ENCODE measurements around the gene HK1. TPM values are rescaled to one million over a fixed set of nuclear protein-coding genes. Genes with fewer than 3 reads are reported as not detected.

HK1 gene
- total and polyA plus RNA-seq, 2 of the 4 experiments (the other 2 are of a cell fraction) = 53.7 to 90.5 TPM

DNA sequence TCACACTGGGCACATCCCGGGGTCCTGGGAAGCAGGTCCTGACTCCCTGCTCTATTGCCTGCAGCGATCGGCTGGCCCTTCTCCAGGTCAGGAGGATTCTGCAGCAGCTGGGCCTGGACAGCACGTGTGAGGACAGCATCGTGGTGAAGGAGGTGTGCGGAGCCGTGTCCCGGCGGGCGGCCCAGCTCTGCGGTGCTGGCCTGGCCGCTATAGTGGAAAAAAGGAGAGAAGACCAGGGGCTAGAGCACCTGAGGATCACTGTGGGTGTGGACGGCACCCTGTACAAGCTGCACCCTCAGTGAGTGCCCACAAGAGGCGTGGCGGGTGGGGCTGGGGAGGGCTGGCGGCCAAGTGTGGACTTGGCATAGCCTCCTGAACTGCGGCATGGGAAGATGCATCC, 12.8 kb upstream of the HK1 start:
- Histone ChIP-seq H2BK15ac (ENCODE audit: low read depth, low read length) (no peak overlapping the region), H2BK120ac (ENCODE audit: low read depth, low read length) (no peak overlapping the region), H3K18ac (ENCODE audit: low read depth, low read length) (no peak overlapping the region), H2BK20ac (ENCODE audit: low read depth, low read length) (no peak overlapping the region), H4K91ac (ENCODE audit: insufficient read depth, low read depth, low read length) (no peak overlapping the region), H2BK5ac (ENCODE audit: low read depth, low read length, poor library complexity, severe bottlenecking) (no peak overlapping the region), H2AFZ (replicated peaks; ENCODE audit: low read length, poor library complexity) (no peak overlapping the region), H3K27me3 (ENCODE audit: control insufficient read depth, insufficient read depth, low read length) (peaks cover 63% of the 10 kb centered on the region), H3K4me1 (ENCODE audit: control insufficient read depth, insufficient read depth, low read length) (no peaks in the 10 kb centered on the region), H3K79me1 (ENCODE audit: low read depth in 1 of 2, low read length in 2 of 2) (no peaks in the 10 kb centered on the region), H3K4ac (ENCODE audit: low read depth, low read length) (no peak overlapping the region), H2AK9ac (replicated peaks; ENCODE audit: low read depth, low read length, poor library complexity) (no peak overlapping the region), H4K5ac (ENCODE audit: low read depth, low read length) (no peak overlapping the region), H3K56ac (ENCODE audit: extremely low read depth, insufficient read depth, low read length) (no peak overlapping the region), H3K4me3 (ENCODE audit: insufficient read depth, low read depth, low read length) (no peak overlapping the region), H2AK5ac (ENCODE audit: low read depth, low read length) (no peak overlapping the region), H3K27ac (ENCODE audit: insufficient read depth, low read length) (no peak overlapping the region), H3K14ac (replicated peaks; ENCODE audit: low read depth, low read length) (no peak overlapping the region), H4K20me1 (ENCODE audit: insufficient read depth, low read length) (no peaks in the 10 kb centered on the region), H3K23ac (ENCODE audit: low read depth, low read length) (no peak overlapping the region), H3K36me3 (ENCODE audit: control insufficient read depth, insufficient read depth, low read length) (no peaks in the 10 kb centered on the region), H3K4me2 (ENCODE audit: low read depth, low read length) (no peak overlapping the region), H4K8ac (ENCODE audit: low read depth in 2 of 2, low read length in 2 of 2) (no peak overlapping the region), H3K9me3 (ENCODE audit: control insufficient read depth, insufficient read depth, low read length) (no peaks in the 10 kb centered on the region), H3K9ac (ENCODE audit: low read depth, low read length) (no peak overlapping the region), H3K9me1 (ENCODE audit: insufficient read depth, low read length) (no peaks in the 10 kb centered on the region)
- ChIA-PET CTCF (no interaction called here), POLR2A (ENCODE audit: unreplicated experiment) (no interaction called here)
- no peak for TF ChIP-seq MXI1 (IDR thresholded peaks at IDR 0.05; ENCODE audit: borderline replicate concordance, low read depth, low read length)
- TF ChIP-seq CEBPB (IDR thresholded peaks at IDR 0.05; ENCODE audit: low read depth, low read length) = no peak
- TF ChIP-seq MAFK (IDR thresholded peaks at IDR 0.05; ENCODE audit: low read depth, low read length) = no peak
- TF ChIP-seq ELK1 (IDR thresholded peaks at IDR 0.05; ENCODE audit: borderline replicate concordance, low read depth, low read length) = no peak
- no peak for TF ChIP-seq RCOR1 (IDR thresholded peaks at IDR 0.05; ENCODE audit: insufficient replicate concordance, low read length)
- no peak for TF ChIP-seq RAD21 (IDR thresholded peaks at IDR 0.05; ENCODE audit: low read length)
- TF ChIP-seq, protein P1, sequence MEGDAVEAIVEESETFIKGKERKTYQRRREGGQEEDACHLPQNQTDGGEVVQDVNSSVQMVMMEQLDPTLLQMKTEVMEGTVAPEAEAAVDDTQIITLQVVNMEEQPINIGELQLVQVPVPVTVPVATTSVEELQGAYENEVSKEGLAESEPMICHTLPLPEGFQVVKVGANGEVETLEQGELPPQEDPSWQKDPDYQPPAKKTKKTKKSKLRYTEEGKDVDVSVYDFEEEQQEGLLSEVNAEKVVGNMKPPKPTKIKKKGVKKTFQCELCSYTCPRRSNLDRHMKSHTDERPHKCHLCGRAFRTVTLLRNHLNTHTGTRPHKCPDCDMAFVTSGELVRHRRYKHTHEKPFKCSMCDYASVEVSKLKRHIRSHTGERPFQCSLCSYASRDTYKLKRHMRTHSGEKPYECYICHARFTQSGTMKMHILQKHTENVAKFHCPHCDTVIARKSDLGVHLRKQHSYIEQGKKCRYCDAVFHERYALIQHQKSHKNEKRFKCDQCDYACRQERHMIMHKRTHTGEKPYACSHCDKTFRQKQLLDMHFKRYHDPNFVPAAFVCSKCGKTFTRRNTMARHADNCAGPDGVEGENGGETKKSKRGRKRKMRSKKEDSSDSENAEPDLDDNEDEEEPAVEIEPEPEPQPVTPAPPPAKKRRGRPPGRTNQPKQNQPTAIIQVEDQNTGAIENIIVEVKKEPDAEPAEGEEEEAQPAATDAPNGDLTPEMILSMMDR (conservative IDR thresholded peaks at IDR 0.05; ENCODE audit: low read depth, low read length) = no peak
- TF ChIP-seq FOS (IDR thresholded peaks at IDR 0.05; ENCODE audit: low read depth, low read length) = no peak
- TF ChIP-seq POLR2A (IDR thresholded peaks at IDR 0.05; ENCODE audit: low read depth, low read length) = no peak
- TF ChIP-seq NFE2L2 (IDR thresholded peaks at IDR 0.05; ENCODE audit: low read depth, low read length) = no peak
- TF ChIP-seq MAZ (IDR thresholded peaks at IDR 0.05; ENCODE audit: borderline replicate concordance, low read depth, low read length) = no peak
- TF ChIP-seq, protein P2, sequence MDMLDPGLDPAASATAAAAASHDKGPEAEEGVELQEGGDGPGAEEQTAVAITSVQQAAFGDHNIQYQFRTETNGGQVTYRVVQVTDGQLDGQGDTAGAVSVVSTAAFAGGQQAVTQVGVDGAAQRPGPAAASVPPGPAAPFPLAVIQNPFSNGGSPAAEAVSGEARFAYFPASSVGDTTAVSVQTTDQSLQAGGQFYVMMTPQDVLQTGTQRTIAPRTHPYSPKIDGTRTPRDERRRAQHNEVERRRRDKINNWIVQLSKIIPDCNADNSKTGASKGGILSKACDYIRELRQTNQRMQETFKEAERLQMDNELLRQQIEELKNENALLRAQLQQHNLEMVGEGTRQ (IDR thresholded peaks at IDR 0.05; ENCODE audit: low read depth, low read length) = no peak
- TF ChIP-seq RFX5 (IDR thresholded peaks at IDR 0.05; ENCODE audit: low read depth, low read length) = no peak
- TF ChIP-seq SMC3 (IDR thresholded peaks at IDR 0.05; ENCODE audit: low read depth, low read length) = no peak
- no peak for TF ChIP-seq BHLHE40 (IDR thresholded peaks at IDR 0.05; ENCODE audit: low read depth, low read length)
- TF ChIP-seq CHD1 (IDR thresholded peaks at IDR 0.05; ENCODE audit: low read depth, low read length) = no peak
- ATAC-seq (ENCODE audit: low read depth) = no peak
- in situ Hi-C loops (cut with MboI; ENCODE audit: low sequenced_read_pairs) = no loop called here
- BruUV-seq (replicated peaks) = no TSS peak
- DNase-seq = no peak
- WGBS, 2 experiments (ENCODE audit: extremely low coverage in 2 of 2, insufficient read length in 1 of 2) = 82% methylated on average over 4 of the region's 17 CpGs; no CpG with 5 or more reads in 1 of the 2 experiments
- dilution Hi-C loops (cut with HindIII; ENCODE audit: low sequenced_read_pairs, unreplicated experiment) = no loop called here
- intact Hi-C loops (cut with micrococcal nuclease) = loop anchor here (5.0 kb wide), 1 partner anchor 42 kb away; no protein-coding TSS in a partner anchor
